ENCODE measurements around the gene C19orf33. TPM values are rescaled to one million over a fixed set of nuclear protein-coding genes. Genes with fewer than 3 reads are reported as not detected.

Gene C19orf33
- total and polyA plus RNA-seq, 2 of the 8 experiments (the other 6 are each of a cell fraction or from before 2014, with no cell fraction given): 6.0 to 36.0 TPM

- TF ChIP-seq MAX (IDR thresholded peaks at IDR 0.05) (no peak), FOSL1 (IDR thresholded peaks at IDR 0.05; ENCODE audit: insufficient read depth, low read depth, low read length) (no peak)
These were observed 27.7 kb downstream of the C19orf33 start (continued) for GRCh38 chr19:38331728-38332127.

All from H1 (cell line).